Right renal pelvis (tissue), 4 donors: ENCODE measurements around the gene ADAD2. TPM values are rescaled to one million over a fixed set of nuclear protein-coding genes. Genes with fewer than 3 reads are reported as not detected.

Source experiments
- DNase-seq, 4 donors: peaks; one replicate each; pipeline ENCODE4 v3.0.0-alpha.2; 2013; ENCODE audit warnings: low read depth in 4 of 4, low spot score in 3 of 4, missing footprints in 1 of 4
- polyA plus RNA-seq, 4 donors: library from polyadenylated mRNA; unstranded; fragments of 120-200 nt; gene quantifications; one replicate each; pipeline ENCODE4 v1.2.1, GENCODE V29; 2013; ENCODE audit not compliant: insufficient read length in 4 of 4

Gene ADAD2
- under 1 TPM in 2 of 4 donors, not detected in 2; 0.28 to 0.35 TPM for polyA plus RNA-seq

DNA sequence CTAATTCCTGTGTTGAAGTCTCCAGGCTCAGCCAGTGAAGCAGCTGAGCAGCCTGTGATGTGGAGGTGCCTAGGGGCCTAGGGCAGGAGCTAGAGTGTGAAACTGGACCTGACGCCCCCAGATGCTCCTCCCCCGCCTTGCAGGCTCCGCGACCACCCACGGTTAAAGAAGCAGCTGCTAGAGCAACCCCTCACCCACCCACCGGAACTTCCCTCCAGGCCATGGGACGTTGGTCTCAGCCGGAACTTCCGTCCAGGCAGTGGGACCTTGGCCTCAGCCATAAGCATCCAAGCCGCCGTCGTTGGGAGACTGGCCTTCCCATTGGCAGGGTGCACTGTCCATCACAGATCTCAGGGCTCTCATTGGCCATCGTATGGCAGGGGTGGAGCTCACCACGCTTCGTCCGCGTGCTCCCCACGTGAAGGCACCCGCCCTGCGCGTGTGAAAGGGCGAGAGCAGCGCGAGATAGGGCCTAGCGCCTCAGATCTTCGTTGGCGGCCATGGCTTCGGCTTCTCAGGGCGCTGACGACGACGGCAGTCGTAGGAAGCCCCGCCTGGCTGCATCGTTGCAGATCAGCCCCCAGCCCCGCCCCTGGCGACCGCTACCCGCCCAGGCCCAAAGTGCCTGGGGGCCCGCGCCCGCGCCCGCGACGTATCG, at the start of gene ADAD2:
Gene ADAD2 (plus strand): TSS at position 427 of the 658 bp plus-strand sequence. CDS start 74 bp downstream, at position 501.
- DNase-seq = no peak

DNA sequence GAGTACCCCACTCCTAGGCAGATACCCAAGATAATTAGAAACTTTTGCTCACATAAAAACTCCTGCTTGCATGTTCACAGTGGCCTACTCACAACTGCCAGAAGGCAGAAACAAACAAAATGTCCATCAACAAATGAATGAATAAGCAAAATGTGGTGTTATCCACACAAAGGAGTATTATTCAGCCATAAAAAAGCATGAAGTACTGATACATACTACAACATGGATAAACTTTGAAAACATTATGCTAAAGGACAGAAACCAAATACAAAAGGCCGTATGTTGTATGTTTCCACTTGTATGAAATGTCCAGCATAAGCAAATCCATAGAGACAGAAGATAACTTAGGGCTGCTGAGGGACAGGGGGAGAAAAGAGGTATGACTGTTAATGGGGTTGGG, 47.9 kb upstream of the ADAD2 start:
- no peak for DNase-seq

DNA sequence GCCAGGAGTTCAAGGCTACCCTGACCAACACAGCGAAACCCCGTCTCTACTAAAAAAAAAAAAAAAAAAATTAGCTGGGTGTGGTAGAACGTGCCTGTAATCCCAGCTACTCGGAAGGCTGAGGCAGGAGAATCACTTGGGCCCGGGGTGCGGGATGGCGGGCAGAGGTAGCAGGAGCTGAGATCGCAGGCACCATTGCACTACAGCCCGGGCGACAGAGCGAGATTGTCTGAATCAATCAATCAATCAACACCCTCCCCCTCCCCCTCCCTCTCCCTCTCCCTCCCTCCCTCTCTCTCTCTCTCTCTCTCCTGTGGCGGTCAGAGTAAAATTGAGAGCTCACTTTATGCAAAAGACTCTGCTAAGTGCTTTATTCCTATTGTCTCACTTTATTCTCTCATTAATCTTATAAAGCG, 47.2 kb upstream of the ADAD2 start:
- DNase-seq = no peak

DNA sequence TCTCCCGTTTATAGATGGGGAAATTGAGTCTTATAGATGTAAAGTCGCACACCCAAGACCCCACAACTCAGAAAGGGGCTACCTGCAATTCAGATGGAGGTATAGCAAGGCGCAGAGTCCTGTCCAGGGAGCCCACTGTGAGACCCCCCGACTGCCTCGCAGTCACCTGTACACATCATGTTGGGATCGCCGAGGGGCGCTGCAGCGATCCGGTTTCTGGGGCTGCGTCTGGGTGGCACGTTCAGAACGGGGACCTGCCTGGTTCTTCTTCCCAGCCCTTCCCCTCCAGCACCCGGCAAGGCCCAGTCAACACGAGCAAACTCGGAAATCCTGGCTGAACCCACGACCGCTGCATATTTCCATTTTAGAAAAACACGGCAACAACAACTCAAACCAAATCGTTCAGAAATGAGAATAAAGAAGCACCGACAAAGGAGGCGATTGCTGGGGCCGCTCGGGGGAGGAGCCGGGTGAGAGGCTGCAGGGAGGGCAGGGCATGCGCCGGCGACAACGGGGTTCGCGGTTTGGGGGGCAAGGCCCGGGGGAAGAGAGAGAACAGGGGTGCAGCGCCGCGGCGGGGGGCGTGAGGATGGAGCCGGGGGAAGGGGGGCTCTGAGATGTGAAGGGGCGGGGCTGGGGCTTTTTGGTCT, 46.6 kb upstream of the ADAD2 start:
- no peak for DNase-seq

DNA sequence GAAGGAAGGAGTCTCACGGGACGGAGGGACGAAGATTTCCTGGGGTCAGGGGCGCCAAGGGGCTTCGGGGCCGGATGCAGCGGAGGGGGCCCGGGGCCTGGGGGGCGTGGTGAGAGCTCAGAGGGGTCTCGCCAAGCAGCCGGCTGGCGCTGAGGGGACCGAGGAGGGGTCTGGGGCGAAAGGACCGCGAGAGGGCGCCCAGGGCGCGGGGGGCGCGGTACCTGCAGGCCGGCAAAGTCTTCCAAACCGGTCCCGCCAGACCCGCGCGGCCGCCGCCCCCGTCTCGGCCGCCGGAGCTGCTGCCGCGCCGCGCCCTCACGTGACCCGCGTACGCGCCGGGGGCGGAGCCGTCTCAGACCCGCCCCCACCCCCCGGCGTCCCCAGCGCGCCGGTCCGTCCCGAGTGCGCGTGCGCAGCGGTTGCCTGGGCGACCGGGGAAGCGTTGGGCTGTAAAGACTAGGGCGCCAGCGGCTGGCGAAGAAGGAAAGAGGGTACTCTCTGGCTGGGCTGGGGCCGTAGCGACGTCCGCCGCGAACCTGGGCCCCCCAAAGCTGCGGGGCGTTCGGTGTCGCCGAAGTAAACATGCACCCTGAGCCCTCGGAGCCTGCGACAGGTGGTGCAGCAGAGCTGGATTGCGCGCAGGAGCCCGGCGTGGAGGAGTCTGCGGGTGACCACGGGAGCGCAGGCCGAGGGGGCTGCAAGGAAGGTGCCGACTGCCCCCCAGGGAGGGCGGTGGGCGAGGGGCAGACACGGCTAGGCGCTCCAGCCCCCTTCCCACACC, 45.9 kb upstream of the ADAD2 start, which contains the start of the genes DNAAF1 and HSDL1:
Gene DNAAF1 (plus strand): TSS at position 450 of the 781 bp plus-strand sequence. CDS start 133 bp downstream, at position 583.
Gene HSDL1 (minus strand): TSS at position 319 of the 781 bp plus-strand sequence. CDS start 13,856 bp downstream, outside the sequence.
- DNase-seq = peak; percentile 85 to 89 (median 87)

DNA sequence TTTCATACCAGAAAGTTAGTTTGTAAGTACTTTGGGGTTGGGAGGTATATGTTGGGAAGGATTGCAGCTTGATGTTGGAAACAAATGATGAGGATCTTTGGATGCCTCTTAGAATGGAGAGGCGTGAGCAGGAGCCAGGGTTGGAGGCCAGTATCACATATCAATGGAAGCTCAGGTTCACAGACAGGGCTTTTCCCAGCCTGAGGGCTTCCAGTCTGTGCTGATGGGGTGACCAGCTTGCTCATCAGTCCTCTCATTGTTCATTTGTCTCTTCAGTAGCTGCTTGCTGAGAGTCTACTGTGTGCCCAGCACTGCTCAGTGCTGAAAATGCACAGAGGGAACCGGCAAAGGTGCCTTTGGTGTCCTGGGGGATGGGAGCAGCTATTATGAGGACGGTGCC, 40.0 kb upstream of the ADAD2 start:
- DNase-seq = no peak

DNA sequence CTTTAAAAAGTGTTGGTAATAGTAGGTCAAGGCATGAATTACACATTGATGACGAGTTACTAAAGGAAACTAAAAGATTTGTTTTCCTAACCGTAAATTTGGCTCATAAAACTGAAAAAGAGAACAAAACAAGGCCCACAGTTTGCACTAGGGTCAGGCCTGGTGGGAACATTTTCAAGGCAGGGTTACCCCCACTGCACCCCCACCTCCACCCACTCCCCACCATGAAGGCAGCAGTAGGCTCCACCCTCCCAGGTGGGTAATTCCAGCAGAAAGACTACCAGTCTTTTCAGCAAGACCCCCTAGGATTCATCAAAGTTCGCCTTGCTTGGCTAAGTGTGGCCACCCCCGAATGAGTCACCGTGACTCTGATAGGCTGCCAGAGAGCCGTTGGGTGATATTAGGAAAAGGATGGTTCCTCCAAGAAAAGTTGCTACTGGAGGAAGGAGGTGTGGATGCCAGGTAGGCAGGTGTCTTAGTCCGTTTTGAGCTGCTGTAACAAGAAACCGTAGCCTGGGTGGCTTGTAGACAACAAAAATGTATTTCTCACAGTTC, 37.2 kb upstream of the ADAD2 start:
- no peak for DNase-seq

DNA sequence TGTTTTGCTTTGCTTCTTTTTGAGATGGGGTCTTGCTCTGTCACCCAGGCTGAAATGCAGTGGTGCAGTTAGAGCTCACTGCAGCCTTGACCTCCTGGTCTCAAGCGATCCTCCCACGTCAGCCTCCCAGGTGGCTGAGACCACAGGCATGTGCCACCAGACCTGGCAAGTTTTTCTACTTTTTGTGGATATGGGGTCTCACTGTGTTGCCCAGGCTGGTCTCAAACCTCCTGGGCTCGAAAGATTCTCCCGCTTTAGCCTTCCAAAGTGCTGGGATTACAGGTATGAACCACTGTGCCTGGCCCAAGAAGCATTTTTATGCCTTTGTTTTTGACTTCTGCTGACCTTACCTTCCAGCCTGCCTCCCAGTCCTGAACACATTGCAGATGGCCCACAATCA, 35.7 kb upstream of the ADAD2 start:
- DNase-seq = no peak

DNA sequence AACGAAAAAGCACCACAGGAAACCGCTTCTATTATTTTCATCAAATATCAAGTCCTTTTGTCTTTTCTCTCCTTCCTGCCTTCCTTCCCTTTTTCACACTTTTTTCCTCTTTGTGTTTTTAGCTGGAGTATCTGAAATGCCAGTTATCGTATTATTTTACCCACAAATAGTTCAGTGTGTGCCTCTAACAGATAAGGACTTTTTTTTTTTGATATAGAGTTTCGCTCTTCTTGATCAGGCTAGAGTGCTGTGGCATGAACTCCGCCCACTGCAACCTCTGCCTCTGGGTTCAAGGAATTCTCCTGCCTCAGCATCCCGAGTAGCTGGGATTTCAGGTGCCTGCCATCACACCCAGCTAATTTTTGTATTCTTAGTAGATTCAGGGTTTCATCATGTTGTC, 35.2 kb upstream of the ADAD2 start:
- no peak for DNase-seq

DNA sequence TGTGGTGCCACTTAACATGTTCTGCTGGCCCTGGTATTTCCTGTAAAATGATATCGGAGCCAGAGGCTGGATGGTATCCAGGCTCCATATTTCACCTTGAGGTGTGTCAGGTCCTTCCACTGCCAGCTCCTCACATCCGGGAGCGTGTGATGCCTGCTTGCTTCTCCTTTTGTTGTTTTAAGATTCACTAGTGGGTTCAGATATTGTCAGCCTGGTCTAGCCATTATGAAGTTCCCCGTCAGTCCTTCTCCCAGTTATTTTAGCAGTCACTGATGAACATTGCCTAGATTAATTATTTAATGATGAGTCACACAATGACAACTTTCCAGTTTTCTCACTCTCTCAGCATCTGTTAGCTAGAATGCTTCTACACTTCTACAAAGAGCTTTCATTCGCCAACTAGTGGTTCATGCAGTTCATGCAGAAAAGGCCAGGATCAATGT, 34.6 kb upstream of the ADAD2 start:
- DNase-seq = no peak

DNA sequence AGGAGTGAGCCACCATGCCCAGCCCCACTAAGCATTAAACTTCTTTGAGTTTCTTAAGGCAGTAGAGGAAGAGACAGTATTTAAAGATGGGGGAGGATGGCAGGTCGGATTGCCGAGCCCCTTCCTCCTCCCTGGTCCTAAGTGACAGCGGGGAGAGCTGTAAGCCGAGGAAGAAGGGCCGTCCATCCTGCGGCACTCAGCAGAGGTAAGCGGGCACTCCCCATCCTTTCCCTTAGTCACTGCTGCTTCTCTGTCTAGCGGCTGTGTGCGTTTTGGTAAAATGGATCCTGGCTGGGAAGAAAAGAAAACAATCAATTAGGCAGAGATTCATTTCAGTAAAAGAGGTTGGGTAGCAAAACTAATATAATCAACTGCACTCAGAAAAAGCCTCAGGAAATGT, 31.9 kb upstream of the ADAD2 start:
- DNase-seq = no peak

DNA sequence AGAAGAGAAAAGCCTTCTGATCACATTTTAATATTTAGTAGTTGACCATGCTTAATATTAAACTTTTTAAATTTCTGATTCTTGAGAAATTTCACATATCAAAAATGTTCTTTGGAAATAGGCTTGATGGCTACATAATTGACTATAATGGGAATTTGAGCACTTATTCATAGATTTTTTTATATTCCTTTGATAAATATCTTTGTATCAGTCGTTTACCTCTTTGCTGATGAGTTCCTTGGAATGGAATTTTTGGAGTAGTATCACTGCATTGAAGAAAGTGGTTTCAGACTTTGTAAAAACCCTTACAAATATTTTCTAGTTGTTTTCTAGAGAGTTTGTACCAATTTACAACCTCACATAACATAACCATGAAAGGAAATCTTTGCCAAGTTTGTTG, 31.2 kb upstream of the ADAD2 start:
- no peak for DNase-seq

DNA sequence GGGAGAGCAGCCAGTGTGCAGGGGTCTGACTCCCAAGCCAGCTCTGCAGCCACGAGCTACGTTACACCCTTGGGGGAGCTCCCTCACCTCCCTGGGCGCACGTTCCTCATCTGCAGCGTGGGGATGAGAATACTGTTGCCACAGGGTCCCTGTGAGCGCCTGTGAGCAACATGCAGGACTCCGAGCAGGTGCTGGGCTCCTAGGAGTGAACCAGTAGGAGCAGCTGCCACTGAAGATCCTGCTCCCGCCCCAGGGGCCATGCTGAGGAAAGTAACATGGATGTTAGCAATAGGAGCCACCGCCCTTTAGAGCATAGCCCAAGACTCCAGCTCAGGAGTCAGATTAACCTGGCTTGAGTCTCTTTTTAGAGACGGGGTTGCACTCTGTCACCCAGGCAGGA, 29.9 kb upstream of the ADAD2 start:
- DNase-seq = no peak

DNA sequence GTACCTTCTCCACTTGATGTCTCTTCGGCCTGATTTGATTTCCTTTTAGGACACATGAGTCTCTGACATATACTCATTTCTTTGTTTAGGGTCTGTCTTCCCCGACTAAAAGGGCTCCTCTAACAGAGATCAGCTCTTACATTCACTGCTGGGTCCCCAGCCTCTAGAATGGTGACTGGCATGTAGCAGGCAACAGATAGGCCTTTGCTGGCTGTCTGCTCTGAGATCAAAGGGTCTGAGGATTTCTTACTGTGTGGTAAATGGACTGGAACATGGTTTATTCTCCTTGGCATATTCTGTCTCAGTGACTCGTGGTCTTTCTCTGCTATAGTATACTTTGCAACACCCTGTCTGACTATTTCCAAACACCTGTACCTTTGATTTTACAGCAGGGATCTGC, 29.2 kb upstream of the ADAD2 start:
- DNase-seq = no peak

DNA sequence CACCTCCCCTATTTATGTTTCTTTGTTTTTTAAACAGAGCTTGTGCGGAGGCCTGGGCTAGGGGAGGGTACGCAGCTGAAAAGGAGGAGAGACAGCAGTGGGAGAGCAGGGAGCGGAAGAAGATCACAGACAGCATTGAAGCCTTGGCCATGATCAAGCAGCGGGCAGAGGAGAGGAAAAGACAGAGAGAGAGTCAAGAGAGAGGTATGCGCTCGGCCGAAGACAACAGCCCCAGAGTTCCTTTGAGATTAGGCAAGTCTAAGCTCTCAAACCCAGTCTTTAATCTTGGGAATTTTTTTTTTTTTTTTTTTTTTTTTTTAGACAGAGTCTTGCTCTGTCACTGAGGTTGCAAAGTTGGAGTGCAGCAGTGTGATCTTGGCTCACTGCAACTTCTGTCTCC, 25.2 kb upstream of the ADAD2 start:
- DNase-seq = no peak

DNA sequence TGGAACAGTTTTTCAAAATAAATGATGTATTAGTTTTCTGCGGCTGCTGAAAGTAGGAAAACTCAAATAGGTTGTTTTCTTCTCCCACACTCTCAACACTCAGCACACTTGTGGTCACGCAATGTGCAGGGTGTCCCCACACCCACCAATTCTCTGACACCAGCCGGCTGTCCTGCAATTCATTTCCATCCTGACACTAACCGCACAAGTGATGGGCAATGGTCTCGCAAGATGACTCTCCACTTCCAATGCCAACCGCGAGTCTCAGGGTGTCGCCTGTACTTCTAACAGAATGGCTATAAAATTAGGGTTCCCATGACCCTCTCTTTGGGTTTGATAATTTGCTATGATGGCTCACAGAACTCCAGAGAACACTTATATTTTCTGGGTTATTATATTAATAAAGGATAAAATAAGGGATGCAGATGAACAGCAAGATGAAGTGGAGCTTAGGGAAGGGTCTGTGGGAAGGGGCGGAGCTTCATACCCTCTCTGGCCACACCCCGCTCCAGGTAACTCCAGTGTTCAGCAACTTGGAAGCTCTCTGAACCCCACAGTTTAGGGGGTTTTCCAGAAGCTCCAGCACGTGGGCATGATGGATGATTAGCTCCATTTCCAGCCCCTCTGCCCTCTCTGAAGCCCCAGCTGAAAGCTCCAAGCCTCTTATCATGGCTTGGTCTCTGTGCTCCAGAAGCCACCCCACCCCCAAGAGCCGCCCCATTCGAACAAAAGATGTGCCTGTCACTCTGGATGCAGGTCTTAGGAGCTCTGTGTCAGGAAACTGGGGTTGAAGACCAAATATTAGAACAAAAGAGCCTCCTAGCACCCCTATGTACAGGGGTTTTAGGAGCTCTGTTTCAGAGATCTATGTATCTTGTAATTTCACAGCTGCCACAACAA, 23.9 kb upstream of the ADAD2 start:
- no peak for DNase-seq

DNA sequence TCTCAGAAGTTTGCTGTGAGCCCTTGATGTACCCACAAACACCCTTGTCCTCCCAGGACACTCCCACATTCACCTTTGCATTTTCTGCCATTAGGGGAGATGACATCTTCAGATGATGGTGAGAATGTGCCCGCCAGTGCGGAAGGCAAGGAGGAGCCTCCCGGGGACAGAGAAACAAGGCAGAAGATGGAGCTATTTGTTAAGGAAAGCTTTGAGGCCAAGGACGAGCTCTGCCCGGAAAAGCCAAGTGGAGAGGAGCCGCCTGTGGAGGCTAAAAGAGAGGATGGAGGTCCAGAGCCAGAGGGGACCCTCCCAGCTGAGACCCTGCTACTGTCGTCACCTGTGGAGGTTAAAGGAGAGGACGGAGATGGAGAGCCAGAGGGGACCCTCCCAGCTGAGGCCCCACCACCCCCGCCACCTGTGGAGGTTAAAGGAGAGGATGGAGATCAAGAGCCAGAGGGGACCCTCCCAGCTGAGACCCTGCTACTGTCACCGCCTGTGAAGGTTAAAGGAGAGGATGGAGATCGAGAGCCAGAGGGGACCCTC, 21.1 kb upstream of the ADAD2 start:
- no peak for DNase-seq

DNA sequence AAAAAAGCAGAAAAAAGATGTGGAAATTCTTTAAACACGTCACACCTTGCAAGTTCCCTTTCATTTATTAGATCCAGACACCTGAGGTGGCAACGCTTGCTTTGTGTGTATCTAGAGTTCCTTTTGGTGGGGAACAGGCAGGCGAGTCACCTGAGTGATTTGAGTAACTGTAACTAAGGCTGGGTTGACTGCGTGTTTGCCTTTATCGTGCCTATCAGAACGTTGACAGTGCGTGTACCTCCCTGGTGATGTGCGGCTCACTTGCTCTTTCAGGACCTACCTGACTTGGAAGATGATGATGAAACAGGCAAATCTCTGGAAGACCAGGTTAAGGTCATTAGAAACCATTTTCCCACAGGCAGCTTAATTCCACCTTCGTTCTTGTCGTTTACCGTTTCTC, 16.6 kb upstream of the ADAD2 start:
- DNase-seq = no peak

DNA sequence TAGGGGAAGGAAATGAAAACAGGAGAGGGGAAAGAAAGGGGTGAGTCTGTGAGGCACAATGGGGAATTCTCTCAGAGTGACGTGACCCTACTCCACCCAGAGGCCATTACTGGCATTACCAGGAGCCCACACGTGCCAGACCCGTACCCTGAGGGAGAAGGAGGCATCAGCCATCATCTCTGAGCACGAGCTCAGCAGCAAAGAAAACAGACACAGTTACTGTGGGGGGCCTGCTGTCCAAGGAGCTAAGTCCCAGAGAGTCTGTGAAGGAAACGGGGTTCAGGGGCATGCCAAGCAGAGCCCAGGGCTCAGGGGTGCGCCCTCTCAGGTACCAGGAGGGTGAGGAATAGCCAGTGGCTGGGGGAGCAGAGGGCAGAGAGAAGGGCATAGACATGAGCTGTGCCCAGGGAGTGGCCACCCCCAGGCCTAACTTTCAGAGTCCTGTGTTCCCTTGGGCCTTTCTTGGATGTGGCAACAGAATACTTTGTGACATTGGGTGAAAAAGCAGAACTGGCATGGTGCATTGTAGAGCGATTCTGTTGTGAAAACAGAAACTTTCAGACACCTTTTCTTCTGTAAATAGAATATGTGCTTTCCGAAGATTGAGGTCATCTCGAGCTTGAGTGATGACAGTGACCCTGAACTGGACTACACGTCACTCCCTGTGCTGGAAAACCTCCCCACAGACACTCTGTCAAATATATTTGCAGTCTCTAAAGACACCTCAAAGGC, 15.4 kb upstream of the ADAD2 start:
- no peak for DNase-seq
